ENCODE results near the gene DHRS3. TPM values are rescaled to one million over a fixed set of nuclear protein-coding genes. Genes with fewer than 3 reads are reported as not detected.

Gene DHRS3
- total RNA-seq, 2 donors from 2014 or later: 9.2 to 9.8 TPM

- H3K27ac ChIP-seq (ENCODE audit: low read depth, low read length): no peak overlapping the region
- DNase-seq: no peak
- 95% methylated on average over 1 of the region's 2 CpGs; no CpG with 5 or more reads in 1 of the 2 experiments for WGBS, 2 experiments (ENCODE audit: insufficient coverage in 1 of 2, insufficient read length in 1 of 2)
- Mint-ChIP-seq H3K36me3 (ENCODE audit: low read depth) (peaks cover 2% of the 10 kb centered on the region), H3K9me3 (peaks cover 45% of the 10 kb centered on the region), H3K27ac (no peak overlapping the region), H3K4me3 (no peak overlapping the region), H3K27me3 (ENCODE audit: insufficient read depth) (peaks cover 10% of the 10 kb centered on the region), H3K4me1 (peaks cover 5% of the 10 kb centered on the region)
- no peak overlapping the region for H3K4me3 ChIP-seq (ENCODE audit: low read length)
- peaks cover 35% of the 10 kb centered on the region for H3K9me3 ChIP-seq (ENCODE audit: control insufficient read depth, low read length)
- peak; percentile 33 for TF ChIP-seq CTCF (conservative IDR thresholded peaks at IDR 0.05)
- H3K27me3 ChIP-seq (ENCODE audit: control insufficient read depth, insufficient read depth, low read length, poor library complexity, severe bottlenecking): no peaks in the 10 kb centered on the region
- H3K9ac ChIP-seq (ENCODE audit: extremely low read depth, low read length, poor library complexity, severe bottlenecking): no peak overlapping the region
- no peaks in the 10 kb centered on the region for H3K36me3 ChIP-seq (ENCODE audit: control insufficient read depth, insufficient read depth, low read length)
- H3K4me1 ChIP-seq (ENCODE audit: control insufficient read depth, insufficient read depth, low read length): peaks cover 3% of the 10 kb centered on the region
Measured at GRCh38 chr1:12643079-12643478, 25.1 kb upstream of the DHRS3 start.

GRCh38 chr1:12640958-12641272 is 22.9 kb upstream of the DHRS3 start:
- peaks cover 10% of the 10 kb centered on the region for H3K27me3 Mint-ChIP-seq (ENCODE audit: insufficient read depth)
- H3K4me1 Mint-ChIP-seq: no peaks in the 10 kb centered on the region
- Histone ChIP-seq H3K4me1 (ENCODE audit: control insufficient read depth, insufficient read depth, low read length) (no peaks in the 10 kb centered on the region), H3K27ac (ENCODE audit: low read depth, low read length) (no peak overlapping the region), H3K36me3 (ENCODE audit: control insufficient read depth, insufficient read depth, low read length) (no peaks in the 10 kb centered on the region), H3K9ac (ENCODE audit: extremely low read depth, low read length, poor library complexity, severe bottlenecking) (no peak overlapping the region), H3K4me3 (ENCODE audit: low read length) (no peak overlapping the region), H3K27me3 (ENCODE audit: control insufficient read depth, insufficient read depth, low read length, poor library complexity, severe bottlenecking) (no peaks in the 10 kb centered on the region), H3K9me3 (ENCODE audit: control insufficient read depth, low read length) (peaks cover 35% of the 10 kb centered on the region)
- peaks cover 51% of the 10 kb centered on the region for H3K9me3 Mint-ChIP-seq
- no peak for DNase-seq
- H3K36me3 Mint-ChIP-seq (ENCODE audit: low read depth): peaks cover 2% of the 10 kb centered on the region
- no peak overlapping the region for H3K4me3 Mint-ChIP-seq
- H3K27ac Mint-ChIP-seq: no peak overlapping the region
- no peak for TF ChIP-seq CTCF (conservative IDR thresholded peaks at IDR 0.05)

GRCh38 chr1:12640237-12640957 is 22.4 kb upstream of the DHRS3 start:
- H3K27me3 ChIP-seq (ENCODE audit: control insufficient read depth, insufficient read depth, low read length, poor library complexity, severe bottlenecking): no peaks in the 10 kb centered on the region
- Mint-ChIP-seq H3K9me3 (peaks cover 51% of the 10 kb centered on the region), H3K36me3 (ENCODE audit: low read depth) (peaks cover 2% of the 10 kb centered on the region), H3K4me3 (no peak overlapping the region), H3K27me3 (ENCODE audit: insufficient read depth) (peaks cover 10% of the 10 kb centered on the region), H3K27ac (no peak overlapping the region), H3K4me1 (no peaks in the 10 kb centered on the region)
- H3K9ac ChIP-seq (ENCODE audit: extremely low read depth, low read length, poor library complexity, severe bottlenecking): no peak overlapping the region
- peak overlapping the region; percentile 32 for H3K4me3 ChIP-seq (ENCODE audit: low read length)
- no peaks in the 10 kb centered on the region for H3K36me3 ChIP-seq (ENCODE audit: control insufficient read depth, insufficient read depth, low read length)
- WGBS, 2 experiments (ENCODE audit: insufficient coverage in 1 of 2, insufficient read length in 1 of 2): 87 to 88% methylated on average over 5 to 7 of the region's 7 CpGs
- DNase-seq: no peak
- H3K9me3 ChIP-seq (ENCODE audit: control insufficient read depth, low read length): peaks cover 35% of the 10 kb centered on the region
- H3K27ac ChIP-seq (ENCODE audit: low read depth, low read length): no peak overlapping the region
- no peak for TF ChIP-seq CTCF (conservative IDR thresholded peaks at IDR 0.05)
- no peaks in the 10 kb centered on the region for H3K4me1 ChIP-seq (ENCODE audit: control insufficient read depth, insufficient read depth, low read length)

Data from endodermal cell (in vitro differentiated cells).